Breast epithelium (tissue), 4 donors: Measurements from ENCODE around the gene DDX21. TPM values are rescaled to one million over a fixed set of nuclear protein-coding genes. Genes with fewer than 3 reads are reported as not detected.
"Not testable (repeated sequence)": the region's sequence is repeated elsewhere in the genome, so short reads cannot be mapped to it uniquely, and the experiment has no call there.

Experiments used
- DNase-seq, 2 donors: peaks; one replicate each; pipeline ENCODE4 v3.0.0-alpha.2; 2019; ENCODE audit warnings: low spot score in 2 of 2
- H3K27ac ChIP-seq, 2 donors: fragments of 200-600 bp; sonication (generic) in 1 of 2; one replicate each; pipeline ENCODE4 v1.5.1; 2016 to 2019; ENCODE audit warnings: mild to moderate bottlenecking in 1 of 2
- H3K27me3 ChIP-seq, 2 donors: fragments of 200-600 bp; sonication (generic) in 1 of 2; one replicate each; pipeline versions ENCODE4 v1.5.1 to v1.6.0; 2017 to 2019; ENCODE audit warnings: control low read depth in 1 of 2, mild to moderate bottlenecking in 1 of 2
- H3K36me3 ChIP-seq: fragments of 200-600 bp; one replicate; pipeline ENCODE4 v1.5.1; 2019
- H3K4me1 ChIP-seq, 2 donors: fragments of 200-600 bp; sonication (generic); one replicate each; pipeline ENCODE4 v1.5.1; 2016 to 2019; ENCODE audit warnings: control low read depth in 1 of 2
- H3K4me3 ChIP-seq, 3 donors: fragments of 200-600 bp; sonication (generic); 1 replicate in 2 of 3; 2 replicates in 1 of 3; pipeline ENCODE4 v1.5.1; 2016 to 2019; ENCODE audit warnings: mild to moderate bottlenecking in 3 of 3, moderate library complexity in 2 of 3
- H3K9me3 ChIP-seq, 2 donors: fragments of 200-600 bp; sonication (generic) in 1 of 2; one replicate each; pipeline ENCODE4 v1.5.1; 2016 to 2019; ENCODE audit warnings: control low read depth in 1 of 2
- POLR2A ChIP-seq: fragments of 450-650 bp; IDR thresholded peaks from one replicate; pipeline ENCODE4 v1.6.1; 2016; ENCODE audit warnings: antibody characterized with exemption, mild to moderate bottlenecking, moderate library complexity
- POLR2AphosphoS5 ChIP-seq, 3 donors: sonication (generic); formaldehyde crosslinking; IDR thresholded peaks; one replicate each; pipeline ENCODE4 v1.6.1; 2017; ENCODE audit warnings: antibody characterized with exemption in 3 of 3
- intact Hi-C: fragments of 100-400 bp; cut with DNase I; formaldehyde crosslinking; loops from one replicate; pipeline ENCODE4 v1.15.1; 2023; ENCODE audit warnings: low total_unique reads
- total RNA-seq, 3 donors: library from RNA; depleted of rRNA; stranded (reverse); fragments of >200 nt; gene quantifications; one replicate each; pipeline ENCODE4 v1.1.0, GENCODE V29; 2016
- TF ChIP-seq, protein P1 (sequence below), 3 donors: fragments of 450-650 bp; IDR thresholded peaks; one replicate each; pipeline ENCODE4 v1.5.1; 2016 to 2017; ENCODE audit warnings: antibody characterized with exemption in 3 of 3, mild to moderate bottlenecking in 3 of 3, moderate library complexity in 3 of 3

DDX21 gene
- 10 to 100 TPM; 52.6 to 83.9 (median 66.7) TPM for total RNA-seq

DNA sequence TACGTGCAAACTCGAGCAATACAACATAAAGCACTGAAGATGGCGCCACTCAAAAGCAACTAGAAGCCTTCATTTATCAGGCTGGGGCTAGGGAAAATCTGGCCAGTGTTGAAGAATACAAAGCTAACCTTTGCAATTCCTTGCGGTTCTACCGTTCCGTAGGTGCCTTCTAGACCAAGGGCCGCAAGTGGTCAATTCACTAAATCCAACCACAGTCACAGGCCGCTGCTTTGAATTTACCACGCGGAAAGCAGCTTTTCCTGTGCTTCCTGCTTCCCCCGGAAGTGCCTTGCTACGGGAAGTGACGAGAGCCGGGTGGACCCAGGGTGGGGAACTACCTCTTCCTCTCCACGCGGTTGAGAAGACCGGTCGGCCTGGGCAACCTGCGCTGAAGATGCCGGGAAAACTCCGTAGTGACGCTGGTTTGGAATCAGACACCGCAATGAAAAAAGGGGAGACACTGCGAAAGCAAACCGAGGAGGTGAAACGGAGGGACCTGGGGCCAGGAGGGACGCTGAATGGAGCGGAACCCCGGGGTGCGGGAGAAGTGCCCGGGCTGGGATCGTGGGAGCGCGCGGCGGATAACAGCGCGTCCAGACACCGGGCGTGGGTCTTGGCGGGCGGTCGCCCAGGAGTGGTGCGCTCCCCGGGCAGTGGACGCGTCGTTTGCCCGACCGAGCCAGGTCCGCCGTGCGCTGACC lies at the start of gene DDX21:
Gene DDX21 (plus strand): TSS at position 339 of the 701 bp plus-strand sequence. CDS start 56 bp downstream, at position 395.
- TF ChIP-seq POLR2A (peak; percentile 59), POLR2AphosphoS5 (IDR thresholded peaks at IDR 0.05) (peak; percentile 82 to 86 (median 86))
- TF ChIP-seq, protein P1, sequence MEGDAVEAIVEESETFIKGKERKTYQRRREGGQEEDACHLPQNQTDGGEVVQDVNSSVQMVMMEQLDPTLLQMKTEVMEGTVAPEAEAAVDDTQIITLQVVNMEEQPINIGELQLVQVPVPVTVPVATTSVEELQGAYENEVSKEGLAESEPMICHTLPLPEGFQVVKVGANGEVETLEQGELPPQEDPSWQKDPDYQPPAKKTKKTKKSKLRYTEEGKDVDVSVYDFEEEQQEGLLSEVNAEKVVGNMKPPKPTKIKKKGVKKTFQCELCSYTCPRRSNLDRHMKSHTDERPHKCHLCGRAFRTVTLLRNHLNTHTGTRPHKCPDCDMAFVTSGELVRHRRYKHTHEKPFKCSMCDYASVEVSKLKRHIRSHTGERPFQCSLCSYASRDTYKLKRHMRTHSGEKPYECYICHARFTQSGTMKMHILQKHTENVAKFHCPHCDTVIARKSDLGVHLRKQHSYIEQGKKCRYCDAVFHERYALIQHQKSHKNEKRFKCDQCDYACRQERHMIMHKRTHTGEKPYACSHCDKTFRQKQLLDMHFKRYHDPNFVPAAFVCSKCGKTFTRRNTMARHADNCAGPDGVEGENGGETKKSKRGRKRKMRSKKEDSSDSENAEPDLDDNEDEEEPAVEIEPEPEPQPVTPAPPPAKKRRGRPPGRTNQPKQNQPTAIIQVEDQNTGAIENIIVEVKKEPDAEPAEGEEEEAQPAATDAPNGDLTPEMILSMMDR (IDR thresholded peaks at IDR 0.05) = peak; percentile 30 to 61 (median 61)
- H3K36me3 ChIP-seq = no peaks in the 10 kb centered on the region
- H3K27me3 ChIP-seq = no peaks in the 10 kb centered on the region
- peak; percentile 83 to 87 for DNase-seq
- no peaks in the 10 kb centered on the region for H3K4me1 ChIP-seq
- H3K4me3 ChIP-seq = peak within 1 kb of the TSS; percentile 90 to 100 (median 94)
- intact Hi-C loops = no loop called here
- no peaks in the 10 kb centered on the region for H3K9me3 ChIP-seq
- peak within 1 kb of the TSS; percentile 88 to 100 for H3K27ac ChIP-seq

DNA sequence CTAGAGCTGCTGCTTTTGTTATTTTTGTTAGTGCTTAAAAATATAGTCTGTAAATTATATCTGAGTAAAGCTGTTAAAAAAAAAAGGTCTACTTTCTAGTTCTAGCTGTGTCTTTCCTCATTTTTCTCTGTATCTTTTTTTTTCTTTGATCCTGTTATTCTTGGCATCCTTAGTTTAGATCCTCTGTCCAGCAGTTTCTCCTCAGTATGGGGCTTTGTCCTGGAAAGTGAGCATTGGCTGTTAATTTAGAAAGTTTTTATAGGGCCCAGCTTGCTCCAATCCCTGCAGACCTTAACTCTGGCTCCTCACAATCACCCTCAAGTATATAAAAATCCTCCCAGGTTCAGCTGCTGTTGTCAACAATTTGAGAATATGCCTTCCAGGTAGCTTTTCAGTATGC lies 31.4 kb upstream of the DDX21 start:
- H3K27ac ChIP-seq = no peak overlapping the region
- H3K4me3 ChIP-seq = no peak overlapping the region
- DNase-seq = no peak
- H3K9me3 ChIP-seq = no peaks in the 10 kb centered on the region
- no peaks in the 10 kb centered on the region for H3K36me3 ChIP-seq
- no peaks in the 10 kb centered on the region for H3K27me3 ChIP-seq
- TF ChIP-seq POLR2A (no peak), POLR2AphosphoS5 (IDR thresholded peaks at IDR 0.05) (no peak)
- TF ChIP-seq, protein P1 (IDR thresholded peaks at IDR 0.05) = no peak
- no peaks in the 10 kb centered on the region for H3K4me1 ChIP-seq
- intact Hi-C loops = no loop called here

DNA sequence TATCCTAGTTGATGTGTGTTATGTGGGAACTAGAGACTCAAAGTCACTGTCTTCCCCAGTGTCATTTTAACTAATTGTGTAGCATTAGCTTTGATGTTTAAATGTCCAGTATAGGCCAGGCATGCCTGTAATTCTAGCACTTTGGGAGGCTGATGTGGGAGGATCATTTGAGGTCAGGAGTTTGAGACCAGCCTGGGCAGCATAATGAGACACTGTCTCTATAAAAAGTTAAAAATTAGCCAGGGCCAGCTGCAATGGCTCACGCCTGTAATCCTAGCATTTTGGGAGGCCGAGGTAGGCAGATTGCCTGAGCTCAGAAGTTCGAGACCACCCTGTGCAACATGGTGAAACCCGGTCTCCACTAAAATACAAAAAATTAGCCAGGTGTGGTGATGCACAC lies 30.5 kb upstream of the DDX21 start:
- no peak overlapping the region for H3K27ac ChIP-seq
- TF ChIP-seq POLR2AphosphoS5 (IDR thresholded peaks at IDR 0.05) = no peak
- TF ChIP-seq POLR2A = no peak
- TF ChIP-seq, protein P1 (IDR thresholded peaks at IDR 0.05) = no peak
- H3K4me1 ChIP-seq = no peaks in the 10 kb centered on the region
- intact Hi-C loops = no loop called here
- no peaks in the 10 kb centered on the region for H3K9me3 ChIP-seq
- H3K27me3 ChIP-seq = no peaks in the 10 kb centered on the region
- H3K36me3 ChIP-seq = no peaks in the 10 kb centered on the region
- DNase-seq = no peak
- H3K4me3 ChIP-seq = no peak overlapping the region

DNA sequence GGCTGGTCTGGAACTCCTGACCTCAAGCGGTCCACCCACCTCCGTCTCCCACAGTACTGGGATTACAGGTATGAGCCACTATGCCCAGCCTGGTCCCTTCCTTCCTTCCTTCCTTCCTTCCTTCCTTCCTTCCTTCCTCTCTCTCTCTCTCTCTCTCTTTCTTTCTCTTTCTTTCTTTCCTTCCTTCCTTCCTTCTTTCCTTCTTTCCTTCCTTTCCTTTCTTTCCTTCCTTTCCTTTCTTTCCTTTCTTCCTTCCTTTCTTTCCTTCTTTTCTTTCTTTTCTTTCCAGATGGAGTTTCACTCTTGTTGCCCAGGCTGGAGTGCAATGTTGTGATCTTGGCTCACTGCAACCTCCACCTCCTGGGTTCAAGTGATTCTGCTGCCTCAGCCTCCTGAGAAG lies 26.8 kb upstream of the DDX21 start:
- H3K27ac ChIP-seq, intact Hi-C loops, H3K4me3 ChIP-seq, DNase-seq, H3K36me3 ChIP-seq, H3K4me1 ChIP-seq, H3K9me3 ChIP-seq, H3K27me3 ChIP-seq: not testable (repeated sequence)

DNA sequence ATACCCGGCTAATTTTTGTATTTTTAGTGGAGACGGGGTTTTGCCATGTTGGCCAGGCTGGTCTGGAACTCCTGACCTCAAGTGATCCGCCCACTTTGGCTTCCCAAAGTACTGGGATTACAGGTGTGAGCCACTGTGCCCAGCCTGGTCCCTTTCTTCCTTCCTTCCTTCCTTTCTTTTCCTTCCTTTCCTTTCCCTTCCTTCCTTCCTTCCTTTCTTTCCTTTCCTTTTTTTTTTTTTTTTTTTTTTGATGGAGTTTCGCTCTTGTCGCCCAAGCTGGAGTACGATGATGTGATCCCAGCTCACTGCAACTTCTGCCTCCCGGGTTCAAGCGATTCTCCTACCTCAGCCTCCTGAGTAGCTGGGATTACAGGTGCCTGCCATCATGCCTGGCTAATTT lies 26.1 kb upstream of the DDX21 start:
- H3K4me3 ChIP-seq, H3K9me3 ChIP-seq, H3K4me1 ChIP-seq, H3K36me3 ChIP-seq, H3K27me3 ChIP-seq, intact Hi-C loops, DNase-seq, H3K27ac ChIP-seq: not testable (repeated sequence)

DNA sequence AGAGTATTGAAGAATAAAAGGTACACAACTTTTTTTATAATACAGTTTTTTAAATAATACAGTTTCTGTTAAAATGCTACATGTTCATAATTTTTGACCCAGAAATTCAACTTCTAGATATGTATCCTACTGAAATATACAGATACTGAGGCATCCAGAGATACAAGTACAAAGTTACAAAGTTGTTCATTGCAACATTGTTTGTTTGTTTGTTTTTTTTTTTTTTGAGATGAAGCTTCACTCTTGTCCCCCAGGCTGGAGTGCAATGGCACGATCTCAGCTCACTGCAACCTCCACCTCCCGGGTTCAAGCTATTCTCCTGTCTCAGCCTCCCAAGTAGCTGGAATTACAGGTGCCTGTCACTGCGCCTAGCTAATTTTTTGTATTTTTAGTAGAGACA lies 23.1 kb upstream of the DDX21 start:
- DNase-seq, H3K4me3 ChIP-seq, H3K27me3 ChIP-seq, intact Hi-C loops, H3K4me1 ChIP-seq, H3K27ac ChIP-seq, H3K9me3 ChIP-seq, H3K36me3 ChIP-seq: not testable (repeated sequence)

DNA sequence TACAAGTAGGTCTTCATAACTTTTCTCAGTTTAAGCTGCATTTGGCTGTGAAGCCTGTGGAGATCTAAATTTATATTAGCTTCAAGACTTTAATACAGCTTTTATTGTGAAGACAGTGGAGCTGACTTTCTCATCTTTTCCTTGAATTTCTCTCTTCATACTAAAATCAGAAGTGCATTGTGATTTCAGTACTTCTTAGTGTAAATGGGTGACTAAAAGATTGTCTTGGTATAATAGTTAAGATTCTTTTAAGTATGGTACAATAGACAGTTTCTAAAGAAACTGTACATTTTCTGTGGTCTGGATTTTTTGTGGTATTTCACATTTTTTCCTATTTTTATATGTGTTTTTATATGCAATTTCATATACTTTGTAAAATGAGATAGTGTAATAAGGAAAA lies 21.0 kb upstream of the DDX21 start:
- no peaks in the 10 kb centered on the region for H3K4me1 ChIP-seq
- no peak for DNase-seq
- TF ChIP-seq, protein P1 (IDR thresholded peaks at IDR 0.05) = no peak
- TF ChIP-seq POLR2AphosphoS5 (IDR thresholded peaks at IDR 0.05) (no peak), POLR2A (no peak)
- H3K27me3 ChIP-seq = no peaks in the 10 kb centered on the region
- intact Hi-C loops = no loop called here
- no peak overlapping the region for H3K4me3 ChIP-seq
- no peak overlapping the region for H3K27ac ChIP-seq
- no peaks in the 10 kb centered on the region for H3K9me3 ChIP-seq
- H3K36me3 ChIP-seq = no peaks in the 10 kb centered on the region
